ENCODE data around the gene ACTR3. TPM values are rescaled to one million over a fixed set of nuclear protein-coding genes. Genes with fewer than 3 reads are reported as not detected.

ACTR3 gene
- total and polyA plus RNA-seq, 8 donors: 41.6 to 189 (median 97.5) TPM

- intact Hi-C loops (cut with DNase I; ENCODE audit: low total_unique reads): no loop called here
- Histone ChIP-seq H3K9me3 (no peaks in the 10 kb centered on the region), H3K4me3 (no peak overlapping the region), H3K36me3 (peaks cover 0 to 19% (median 15%) of the 10 kb centered on the region in 4 donors), H3K27ac (no peak overlapping the region), H3K4me1 (peaks cover 10 to 70% (median 27%) of the 10 kb centered on the region in 4 donors), H3K27me3 (no peaks in the 10 kb centered on the region)
- no peak for DNase-seq
- WGBS, 5 donors: 80 to 91% (median 88%) methylated on average over 5 of the region's 5 CpGs
- TF ChIP-seq, protein P1, sequence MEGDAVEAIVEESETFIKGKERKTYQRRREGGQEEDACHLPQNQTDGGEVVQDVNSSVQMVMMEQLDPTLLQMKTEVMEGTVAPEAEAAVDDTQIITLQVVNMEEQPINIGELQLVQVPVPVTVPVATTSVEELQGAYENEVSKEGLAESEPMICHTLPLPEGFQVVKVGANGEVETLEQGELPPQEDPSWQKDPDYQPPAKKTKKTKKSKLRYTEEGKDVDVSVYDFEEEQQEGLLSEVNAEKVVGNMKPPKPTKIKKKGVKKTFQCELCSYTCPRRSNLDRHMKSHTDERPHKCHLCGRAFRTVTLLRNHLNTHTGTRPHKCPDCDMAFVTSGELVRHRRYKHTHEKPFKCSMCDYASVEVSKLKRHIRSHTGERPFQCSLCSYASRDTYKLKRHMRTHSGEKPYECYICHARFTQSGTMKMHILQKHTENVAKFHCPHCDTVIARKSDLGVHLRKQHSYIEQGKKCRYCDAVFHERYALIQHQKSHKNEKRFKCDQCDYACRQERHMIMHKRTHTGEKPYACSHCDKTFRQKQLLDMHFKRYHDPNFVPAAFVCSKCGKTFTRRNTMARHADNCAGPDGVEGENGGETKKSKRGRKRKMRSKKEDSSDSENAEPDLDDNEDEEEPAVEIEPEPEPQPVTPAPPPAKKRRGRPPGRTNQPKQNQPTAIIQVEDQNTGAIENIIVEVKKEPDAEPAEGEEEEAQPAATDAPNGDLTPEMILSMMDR (IDR thresholded peaks at IDR 0.05): no peak
- TF ChIP-seq POLR2A (IDR thresholded peaks at IDR 0.05): no peak
- TF ChIP-seq POLR2AphosphoS5 (IDR thresholded peaks at IDR 0.05): no peak
- TF ChIP-seq EP300 (IDR thresholded peaks at IDR 0.05): no peak
These were observed 20.3 kb downstream of the ACTR3 start for GRCh38 chr2:113910110-113910717.

DNA sequence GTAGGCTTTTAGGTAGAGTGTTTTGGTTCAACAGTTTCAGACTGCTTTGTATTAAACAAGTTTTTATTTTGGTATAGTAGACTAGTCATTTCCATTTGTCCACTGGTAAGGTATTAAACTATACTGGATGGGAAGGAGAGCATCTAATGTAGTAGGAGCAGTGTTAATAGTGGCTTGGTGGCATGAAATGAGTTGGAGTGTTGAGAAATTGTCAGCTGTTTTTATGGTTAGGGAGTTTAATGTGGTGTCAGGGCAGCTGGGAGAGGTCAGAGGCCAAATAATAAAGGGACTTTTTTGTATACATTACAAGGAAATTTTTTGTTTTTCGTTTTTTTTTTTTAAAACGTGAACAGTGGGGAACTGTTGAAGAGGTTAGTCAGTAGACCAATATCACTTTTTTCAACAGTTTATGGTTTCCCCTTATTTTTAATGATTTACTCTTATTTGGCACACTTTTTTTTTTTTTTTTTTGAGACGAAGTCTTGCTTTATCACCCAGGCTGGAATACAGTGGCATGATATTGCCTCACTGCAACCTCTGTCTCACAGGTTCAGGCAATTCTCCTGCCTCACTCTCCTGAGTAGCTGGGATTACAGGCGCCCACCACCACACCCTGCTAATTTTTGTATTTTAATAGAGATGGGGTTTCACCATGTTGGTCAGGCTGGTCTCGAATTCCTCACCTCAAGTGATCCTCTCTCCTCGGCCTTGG is 21.2 kb downstream of the ACTR3 start:
- 70 to 86% (median 78%) methylated on average over 6 of the region's 6 CpGs for WGBS, 5 donors
- no peak for DNase-seq
- Histone ChIP-seq H3K27ac (no peak overlapping the region), H3K36me3 (peaks cover 0 to 28% (median 20%) of the 10 kb centered on the region in 4 donors), H3K4me1 (peaks cover 10 to 63% (median 27%) of the 10 kb centered on the region in 4 donors), H3K9me3 (no peaks in the 10 kb centered on the region), H3K4me3 (no peak overlapping the region), H3K27me3 (no peaks in the 10 kb centered on the region)
- no peak for TF ChIP-seq POLR2AphosphoS5 (IDR thresholded peaks at IDR 0.05)
- TF ChIP-seq, protein P1 (IDR thresholded peaks at IDR 0.05): no peak
- no peak for TF ChIP-seq POLR2A (IDR thresholded peaks at IDR 0.05)
- TF ChIP-seq EP300 (IDR thresholded peaks at IDR 0.05): no peak
- intact Hi-C loops (cut with DNase I; ENCODE audit: low total_unique reads): no loop called here

GRCh38 chr2:113915082-113915819 is 25.4 kb downstream of the ACTR3 start:
- no peak for DNase-seq
- Histone ChIP-seq H3K4me3 (no peak overlapping the region), H3K27ac (no peak overlapping the region), H3K4me1 (peaks cover 0 to 39% (median 7%) of the 10 kb centered on the region in 4 donors), H3K27me3 (no peaks in the 10 kb centered on the region), H3K36me3 (peaks cover 12 to 69% (median 52%) of the 10 kb centered on the region in 4 donors), H3K9me3 (no peaks in the 10 kb centered on the region)
- intact Hi-C loops (cut with DNase I; ENCODE audit: low total_unique reads): no loop called here
- WGBS, 5 donors: 81 to 94% (median 90%) methylated on average over 10 of the region's 10 CpGs
- TF ChIP-seq, protein P1 (IDR thresholded peaks at IDR 0.05): no peak
- TF ChIP-seq POLR2A (IDR thresholded peaks at IDR 0.05) (no peak), POLR2AphosphoS5 (IDR thresholded peaks at IDR 0.05) (no peak)

GRCh38 chr2:113918229-113918628 is 28.3 kb downstream of the ACTR3 start:
- TF ChIP-seq EP300 (IDR thresholded peaks at IDR 0.05): no peak
- TF ChIP-seq, protein P1 (IDR thresholded peaks at IDR 0.05): no peak
- no peak for TF ChIP-seq POLR2A (IDR thresholded peaks at IDR 0.05)
- TF ChIP-seq POLR2AphosphoS5 (IDR thresholded peaks at IDR 0.05): no peak

More at GRCh38 chr2:113918229-113918628, 28.3 kb downstream of the ACTR3 start:
- no peak overlapping the region for H3K4me3 ChIP-seq
- H3K4me1 ChIP-seq: peaks cover 0 to 27% (median 0%) of the 10 kb centered on the region in 4 donors
- intact Hi-C loops (cut with DNase I; ENCODE audit: low total_unique reads): no loop called here
- H3K9me3 ChIP-seq: no peaks in the 10 kb centered on the region
- no peak overlapping the region for H3K27ac ChIP-seq
- 90 to 96% (median 93%) methylated on average over 1 of the region's 1 CpG for WGBS, 5 donors
- no peak for DNase-seq
- no peaks in the 10 kb centered on the region for H3K27me3 ChIP-seq
- H3K36me3 ChIP-seq: peaks cover 15 to 82% (median 62%) of the 10 kb centered on the region in 4 donors
